Peyer's patch (tissue), 4 donors: Measurements from ENCODE around the gene LMX1B. TPM values are rescaled to one million over a fixed set of nuclear protein-coding genes. Genes with fewer than 3 reads are reported as not detected.

ENCODE experiments used
- DNase-seq, 3 donors: peaks; one replicate each; pipeline ENCODE4 v3.0.0-alpha.2; 2017 to 2019
- H3K27ac ChIP-seq, 4 donors: fragments of 200-600 bp; sonication (generic); one replicate each; pipeline ENCODE4 v1.5.1; 2016 to 2019
- H3K27me3 ChIP-seq, 2 donors: fragments of 200-600 bp; sonication (generic); one replicate each; pipeline ENCODE4 v1.5.1; 2019
- H3K36me3 ChIP-seq, 3 donors: fragments of 200-600 bp; sonication (generic); one replicate each; pipeline ENCODE4 v1.5.1; 2016 to 2019
- H3K4me1 ChIP-seq, 4 donors: fragments of 200-600 bp; sonication (generic); one replicate each; pipeline ENCODE4 v1.5.1; 2016 to 2019
- H3K4me3 ChIP-seq, 4 donors: fragments of 200-600 bp; sonication (generic); 1 replicate in 3 of 4; 2 replicates in 1 of 4; pipeline ENCODE4 v1.5.1; 2016 to 2019; ENCODE audit warnings: mild to moderate bottlenecking in 1 of 4
- H3K9me3 ChIP-seq, 4 donors: fragments of 200-600 bp; sonication (generic); one replicate each; pipeline ENCODE4 v1.5.1; 2016 to 2019; ENCODE audit warnings: mild to moderate bottlenecking in 1 of 4
- CTCF ChIP-seq, 6 experiments: fragments of 450-650 bp in 4 of 6; fragments of 200-600 bp in 2 of 6; sonication (generic) in 1 of 6; IDR thresholded peaks; one replicate each; pipeline ENCODE4 v1.5.1; 2017 to 2019; ENCODE audit warnings: antibody characterized with exemption in 6 of 6, mild to moderate bottlenecking in 3 of 6, moderate library complexity in 1 of 6
- POLR2A ChIP-seq, 2 donors: fragments of 450-650 bp; IDR thresholded peaks; one replicate each; pipeline ENCODE4 v1.5.1; 2017; ENCODE audit warnings: antibody characterized with exemption in 2 of 2, mild to moderate bottlenecking in 2 of 2, moderate library complexity in 2 of 2
- total RNA-seq, 4 donors: library from RNA; depleted of rRNA; stranded (reverse); fragments of >200 nt; gene quantifications; one replicate each; pipeline ENCODE4 v1.1.0, GENCODE V29; 2016

The LMX1B gene
- total RNA-seq, 4 donors from 2014 or later, result not detected

- peaks cover 0 to 3% of the 10 kb centered on the region in 2 donors for H3K27me3 ChIP-seq
- no peak for DNase-seq
- TF ChIP-seq CTCF (IDR thresholded peaks at IDR 0.05), result no peak
- TF ChIP-seq POLR2A (IDR thresholded peaks at IDR 0.05), result no peak
- no peaks in the 10 kb centered on the region for H3K36me3 ChIP-seq
- no peak overlapping the region for H3K4me3 ChIP-seq
- H3K9me3 ChIP-seq, result no peaks in the 10 kb centered on the region
- peak overlapping the region in 1 of 4 donors; percentile 98 for H3K27ac ChIP-seq
- H3K4me1 ChIP-seq, result peaks cover 0 to 16% (median 7%) of the 10 kb centered on the region in 4 donors
Observed at GRCh38 chr9:126720661-126721563, 107.2 kb downstream of the LMX1B start.

GRCh38 chr9:126721564-126721981 lies 107.8 kb downstream of the LMX1B start:
- H3K27me3 ChIP-seq, result peaks cover 0 to 3% of the 10 kb centered on the region in 2 donors
- H3K4me1 ChIP-seq, result peaks cover 0 to 16% (median 7%) of the 10 kb centered on the region in 4 donors
- H3K4me3 ChIP-seq, result peak overlapping the region in 1 of 4 donors; percentile 87
- DNase-seq, result peak in 2 of 3 donors; percentile 51 to 56
- H3K27ac ChIP-seq, result peak overlapping the region in 3 of 4 donors; percentile 74 to 98 (median 87)
- H3K36me3 ChIP-seq, result no peaks in the 10 kb centered on the region
- no peak for TF ChIP-seq POLR2A (IDR thresholded peaks at IDR 0.05)
- no peak for TF ChIP-seq CTCF (IDR thresholded peaks at IDR 0.05)
- no peaks in the 10 kb centered on the region for H3K9me3 ChIP-seq

- peaks cover 0 to 3% of the 10 kb centered on the region in 2 donors for H3K27me3 ChIP-seq
- peaks cover 0 to 16% (median 7%) of the 10 kb centered on the region in 4 donors for H3K4me1 ChIP-seq
- peak; percentile 76 to 96 (median 95) for DNase-seq
- H3K36me3 ChIP-seq, result no peaks in the 10 kb centered on the region
- peak overlapping the region; percentile 61 to 87 (median 76) for H3K4me3 ChIP-seq
- H3K27ac ChIP-seq, result peak overlapping the region; percentile 74 to 99 (median 92)
- no peak for TF ChIP-seq POLR2A (IDR thresholded peaks at IDR 0.05)
- no peak for TF ChIP-seq CTCF (IDR thresholded peaks at IDR 0.05)
- H3K9me3 ChIP-seq, result no peaks in the 10 kb centered on the region
Observed at GRCh38 chr9:126722252-126722921, 108.7 kb downstream of the LMX1B start.

GRCh38 chr9:126722922-126723806 lies 109.4 kb downstream of the LMX1B start:
- TF ChIP-seq CTCF (IDR thresholded peaks at IDR 0.05) (no peak), POLR2A (IDR thresholded peaks at IDR 0.05) (peak; percentile 30 to 37)
- no peaks in the 10 kb centered on the region for H3K36me3 ChIP-seq
- H3K9me3 ChIP-seq, result no peaks in the 10 kb centered on the region
- peaks cover 0 to 3% of the 10 kb centered on the region in 2 donors for H3K27me3 ChIP-seq
- DNase-seq, result peak; percentile 63 to 91 (median 83)
- H3K4me1 ChIP-seq, result peaks cover 0 to 16% (median 7%) of the 10 kb centered on the region in 4 donors
- peak overlapping the region; percentile 61 to 87 (median 76) for H3K4me3 ChIP-seq
- peak overlapping the region; percentile 74 to 99 (median 92) for H3K27ac ChIP-seq

GRCh38 chr9:126723807-126724172 lies 110.1 kb downstream of the LMX1B start:
- Histone ChIP-seq H3K9me3 (no peaks in the 10 kb centered on the region), H3K36me3 (no peaks in the 10 kb centered on the region), H3K27me3 (peaks cover 0 to 3% of the 10 kb centered on the region in 2 donors), H3K4me3 (peak overlapping the region in 2 of 4 donors; percentile 86 to 87), H3K27ac (peak overlapping the region; percentile 74 to 99 (median 92)), H3K4me1 (peaks cover 0 to 16% (median 7%) of the 10 kb centered on the region in 4 donors)
- TF ChIP-seq CTCF (IDR thresholded peaks at IDR 0.05) (no peak), POLR2A (IDR thresholded peaks at IDR 0.05) (no peak)
- no peak for DNase-seq
